ENCODE data around the gene DGKH. TPM values are rescaled to one million over a fixed set of nuclear protein-coding genes. Genes with fewer than 3 reads are reported as not detected.
A peak's percentile ranks its signal among the peaks of the same experiment; 100 is the strongest.

DGKH gene
- total and polyA plus RNA-seq, 9 of the 15 experiments (the other 6 are each of a cell fraction or from before 2014, with no cell fraction given), result 0.38 to 4.4 (median 3.1) TPM

DNA sequence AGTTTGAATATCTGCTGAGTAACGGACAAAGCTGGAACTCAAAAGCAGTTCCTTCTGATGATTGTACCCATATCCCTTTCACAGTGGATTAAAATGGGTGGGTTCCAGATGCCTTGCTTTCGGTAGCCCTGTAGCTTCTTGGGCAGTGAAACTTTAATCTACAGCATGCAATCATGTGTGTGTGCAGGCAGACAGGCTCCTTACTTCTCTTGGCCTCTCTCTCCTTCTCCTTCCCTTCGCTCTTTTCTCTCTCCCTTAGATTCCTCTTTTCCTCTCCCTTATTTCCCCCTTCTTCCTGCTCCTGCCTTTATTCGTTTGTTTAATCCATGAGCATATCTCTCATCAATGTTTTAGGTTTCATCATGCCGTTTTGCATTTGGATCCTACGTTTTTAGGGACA lies 8.1 kb downstream of the DGKH start:
- POLR2A ChIA-PET, result interaction anchor here (1.0 kb wide), 1 partner anchor 9 kb away, joined by 3 read pairs; no protein-coding TSS in a partner anchor
- DNase-seq (ENCODE audit: extremely low read depth in 1 of 4, low spot score in 3 of 4) (peak in 1 of 4 experiments; percentile 45), FAIRE-seq (peak; percentile 75), ATAC-seq (peak; percentile 84)
- no peaks in the 10 kb centered on the region for H3K27me3 ChIP-seq (ENCODE audit: control insufficient read depth in 2 of 2, insufficient read depth in 2 of 2, low read length in 2 of 2)
- H3K9ac ChIP-seq (ENCODE audit: insufficient read depth in 1 of 2, low read depth in 2 of 2, low read length in 2 of 2), result peak overlapping the region; percentile 73 to 83
- CTCF ChIA-PET (ENCODE audit: low intra/inter-chr PET ratio), result no interaction called here
- peak overlapping the region; percentile 17; the same call in 1 of the 2 replicates for H3K4me3 ChIP-seq
- in situ Hi-C loops (cut with MboI), result no loop called here
- peaks cover 8% of the 10 kb centered on the region; the same call in 1 of the 3 replicates for H3K36me3 ChIP-seq (ENCODE audit: control insufficient read depth, insufficient read depth, low read length)
- H2AFZ ChIP-seq (ENCODE audit: low read depth, low read length), result peak overlapping the region; percentile 71
- no peaks in the 10 kb centered on the region for H4K20me1 ChIP-seq (replicated peaks; ENCODE audit: control insufficient read depth, insufficient read depth, low read length)
- intact Hi-C loops (cut with micrococcal nuclease), result no loop called here
- peak overlapping the region; percentile 67 for H3K27ac ChIP-seq (ENCODE audit: extremely low read depth, low read depth, low read length)
- H3K79me2 ChIP-seq (ENCODE audit: control insufficient read depth, insufficient read depth, low read length), result peaks cover 3% of the 10 kb centered on the region; the same call in 1 of the 3 replicates
- BruUV-seq (replicated peaks), result no TSS peak
- 4% methylated on average over 6 of the region's 6 CpGs for WGBS (ENCODE audit: insufficient coverage, low coverage, missing lambda C conversion rate)
- H3K9me3 ChIP-seq (replicated peaks; ENCODE audit: control insufficient read depth, insufficient read depth, low read depth, low read length), result peaks cover 3% of the 10 kb centered on the region
- H3K9me1 ChIP-seq (ENCODE audit: control insufficient read depth, insufficient read depth, low read length), result no peaks in the 10 kb centered on the region
- peak overlapping the region; percentile 75 for H3K4me2 ChIP-seq (ENCODE audit: insufficient read depth, low read length)
- peaks cover 3 to 10% of the 10 kb centered on the region in 2 experiments; a peak in 1 of 5 replicates for H3K4me1 ChIP-seq (replicated peaks in 1 of 2; ENCODE audit: control insufficient read depth in 2 of 2, insufficient read depth in 2 of 2, low read length in 2 of 2)
- TF ChIP-seq TARDBP (IDR thresholded peaks at IDR 0.05) (no peak), ATF6 (CRISPR knock-in tag; IDR thresholded peaks at IDR 0.05) (no peak), BMI1 (IDR thresholded peaks at IDR 0.05; ENCODE audit: low read length) (no peak), ZNF695 (CRISPR knock-in tag; IDR thresholded peaks at IDR 0.05) (no peak), MED1 (CRISPR knock-in tag; IDR thresholded peaks at IDR 0.05; ENCODE audit: borderline replicate concordance) (no peak), MAZ (CRISPR knock-in tag; conservative IDR thresholded peaks at IDR 0.05 in 1 of 2, IDR thresholded peaks at IDR 0.05 in 1 of 2) (no peak), CC2D1A (IDR thresholded peaks at IDR 0.05) (no peak), YY1 (IDR thresholded peaks at IDR 0.05; ENCODE audit: borderline replicate concordance in 1 of 3, control insufficient read depth in 1 of 3, extremely low read depth in 1 of 3, insufficient read depth in 3 of 3, insufficient read length in 1 of 3, insufficient replicate concordance in 2 of 3, low read depth in 1 of 3, low read length in 2 of 3) (peak in 1 of 3 experiments; percentile 15), DMBX1 (CRISPR knock-in tag; IDR thresholded peaks at IDR 0.05; ENCODE audit: borderline replicate concordance) (no peak), ZNF512 (tag; IDR thresholded peaks at IDR 0.05) (no peak), TEAD1 (CRISPR knock-in tag; IDR thresholded peaks at IDR 0.05) (no peak), MLLT1 (IDR thresholded peaks at IDR 0.05) (peak; percentile 43 to 72; a peak in 2 of 4 replicates), HCFC1 (IDR thresholded peaks at IDR 0.05; ENCODE audit: low read depth, low read length) (no peak), KLF16 (IDR thresholded peaks at IDR 0.05) (no peak), ZNF507 (tag; conservative IDR thresholded peaks at IDR 0.05) (no peak)
- TF ChIP-seq, protein P1, sequence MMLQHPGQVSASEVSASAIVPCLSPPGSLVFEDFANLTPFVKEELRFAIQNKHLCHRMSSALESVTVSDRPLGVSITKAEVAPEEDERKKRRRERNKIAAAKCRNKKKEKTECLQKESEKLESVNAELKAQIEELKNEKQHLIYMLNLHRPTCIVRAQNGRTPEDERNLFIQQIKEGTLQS (IDR thresholded peaks at IDR 0.05), result no peak
- TF ChIP-seq, protein P1 (CRISPR knock-in tag; conservative IDR thresholded peaks at IDR 0.05), result no peak

Measured in K562 (cell line).